Common myeloid progenitor, CD34-positive (primary cell): ENCODE data around the gene POP5.
"Not testable (repeated sequence)": the region's sequence is repeated elsewhere in the genome, so short reads cannot be mapped to it uniquely, and the experiment has no call there.

ENCODE experiments used
- CTCF ChIA-PET: fragments of 350-600 bp; sonication (Branson Sonifier 250); formaldehyde crosslinking; loops from one replicate; lab custom pipeline; 2021; ENCODE audit warnings: antibody characterized with exemption; lab: Charles Lee
- POLR2A ChIA-PET: fragments of 350-600 bp; sonication (Branson Sonifier 250); formaldehyde crosslinking; loops from one replicate; lab custom pipeline; 2021; ENCODE audit warnings: antibody characterized with exemption; lab: Charles Lee
- DNase-seq, 3 donors: peaks; one replicate each; pipeline versions ENCODE4 v3.0.0 to v3.0.0-alpha.2; 2013
- H3K27ac ChIP-seq, 2 experiments: 1 replicate in 1 of 2; 2 replicates in 1 of 2; pipeline ENCODE4 v1.7.0; 2013; ENCODE audit warnings: inconsistent platforms in 2 of 2, low read length in 2 of 2, mild to moderate bottlenecking in 2 of 2, low read depth in 1 of 2, moderate library complexity in 1 of 2; ENCODE audit not compliant: severe bottlenecking in 2 of 2, insufficient read depth in 1 of 2, poor library complexity in 1 of 2
- H3K27me3 ChIP-seq, 5 experiments: replicated peaks in 2 of 5; 1 replicate in 3 of 5; 2 replicates in 2 of 5; pipeline versions ENCODE4 v1.6.1 to v1.7.0; 2013; ENCODE audit warnings: low read length in 4 of 5, mild to moderate bottlenecking in 2 of 5, moderate library complexity in 2 of 5, inconsistent platforms in 1 of 5; ENCODE audit not compliant: insufficient read depth in 5 of 5, control insufficient read depth in 4 of 5
- H3K36me3 ChIP-seq, 4 experiments: 1 replicate in 2 of 4; 2 replicates in 2 of 4; pipeline versions ENCODE4 v1.6.1 to v1.7.0; 2013; ENCODE audit warnings: low read length in 3 of 4, control low read depth in 1 of 4, mild to moderate bottlenecking in 1 of 4; ENCODE audit not compliant: control insufficient read depth in 4 of 4, insufficient read depth in 4 of 4
- H3K4me1 ChIP-seq, 4 experiments: 1 replicate in 3 of 4; 2 replicates in 1 of 4; pipeline versions ENCODE4 v1.6.1 to v1.7.1; 2013; ENCODE audit warnings: low read length in 3 of 4, mild to moderate bottlenecking in 3 of 4, control low read depth in 1 of 4, inconsistent platforms in 1 of 4, moderate library complexity in 1 of 4; ENCODE audit not compliant: control insufficient read depth in 4 of 4, insufficient read depth in 4 of 4; ENCODE audit errors: control extremely low read depth in 1 of 4
- H3K4me3 ChIP-seq, 7 experiments: 1 replicate in 4 of 7; 2 replicates in 3 of 7; pipeline versions ENCODE4 v1.5.1 to v1.7.0; 2013; ENCODE audit warnings: mild to moderate bottlenecking in 7 of 7, low read length in 6 of 7, moderate library complexity in 6 of 7, inconsistent platforms in 2 of 7, low read depth in 2 of 7, control low read depth in 1 of 7; ENCODE audit not compliant: insufficient read depth in 4 of 7, control insufficient read depth in 1 of 7; ENCODE audit errors: extremely low read depth in 1 of 7
- H3K9me3 ChIP-seq, 5 experiments: 1 replicate in 4 of 5; 2 replicates in 1 of 5; pipeline versions ENCODE4 v1.6.1 to v1.7.1; 2013; ENCODE audit warnings: low read length in 4 of 5, mild to moderate bottlenecking in 2 of 5, inconsistent platforms in 1 of 5, low read depth in 1 of 5, moderate library complexity in 1 of 5; ENCODE audit not compliant: control insufficient read depth in 4 of 5, insufficient read depth in 2 of 5; ENCODE audit errors: control extremely low read depth in 1 of 5
- WGBS: methylation state at CpG from one replicate; pipeline ENCODE4 v1.1.5; 2013; ENCODE audit not compliant: insufficient coverage; 5-methylcytosine and 5-hydroxymethylcytosine counted together

Gene POP5

GRCh38 chr12:120532701-120533238 lies 48.4 kb downstream of the POP5 start:
- H3K27me3 ChIP-seq = no peaks in the 10 kb centered on the region
- POLR2A ChIA-PET = no interaction called here
- H3K36me3 ChIP-seq = peaks cover 0 to 8% (median 1%) of the 10 kb centered on the region in 4 experiments
- DNase-seq = no peak
- H3K27ac ChIP-seq = no peak overlapping the region
- WGBS = 78% methylated on average over 3 of the region's 4 CpGs
- H3K4me3 ChIP-seq = no peak overlapping the region
- CTCF ChIA-PET = no interaction called here
- no peaks in the 10 kb centered on the region for H3K9me3 ChIP-seq
- H3K4me1 ChIP-seq = peaks cover 19 to 41% (median 33%) of the 10 kb centered on the region in 4 experiments

GRCh38 chr12:120530418-120530761 lies 50.8 kb downstream of the POP5 start:
- CTCF ChIA-PET, POLR2A ChIA-PET, H3K9me3 ChIP-seq, DNase-seq, H3K27me3 ChIP-seq, H3K36me3 ChIP-seq, H3K27ac ChIP-seq: not testable (repeated sequence)
- Histone ChIP-seq H3K4me1 (peaks cover 2 to 17% (median 9%) of the 10 kb centered on the region in 4 experiments), H3K4me3 (peak overlapping the region in 3 of 7 experiments; percentile 94 to 100 (median 99))

GRCh38 chr12:120529641-120530417 lies 51.4 kb downstream of the POP5 start:
- Histone ChIP-seq H3K27me3 (no peaks in the 10 kb centered on the region), H3K4me3 (peak overlapping the region in 6 of 7 experiments; percentile 94 to 100 (median 99)), H3K36me3 (peaks cover 0 to 5% (median 1%) of the 10 kb centered on the region in 4 experiments), H3K9me3 (no peaks in the 10 kb centered on the region), H3K27ac (peak overlapping the region; percentile 87 to 96), H3K4me1 (peaks cover 0 to 15% (median 7%) of the 10 kb centered on the region in 4 experiments)
- CTCF ChIA-PET = interaction anchor here (1.7 kb wide), 1 partner anchor 9 kb away, joined by 11 read pairs; no protein-coding TSS in a partner anchor
- POLR2A ChIA-PET = interaction anchor here (0.6 kb wide), 1 partner anchor 239 kb away, joined by 3 read pairs; no protein-coding TSS in a partner anchor
- 34% methylated on average over 11 of the region's 19 CpGs for WGBS
- peak in 2 of 3 donors; percentile 36 to 49 for DNase-seq

GRCh38 chr12:120528861-120529525 lies 52.2 kb downstream of the POP5 start, which contains the start of gene COQ5:
Gene COQ5, minus strand, starts transcription at chr12:120529158. Its CDS starts 17 bp downstream, at chr12:120529141.
- ChIA-PET POLR2A (interaction anchor here (0.6 to 0.8 kb wide), 2 partner anchors 9 to 238 kb away, joined by 3 read pairs; no protein-coding TSS in a partner anchor), CTCF (interaction anchor here (1.7 kb wide), 1 partner anchor 10 kb away, joined by 11 read pairs; no protein-coding TSS in a partner anchor)
- WGBS = under 1% methylated on average over 37 of the region's 38 CpGs

More at GRCh38 chr12:120528861-120529525, 52.2 kb downstream of the POP5 start, which contains the start of gene COQ5:
- no peaks in the 10 kb centered on the region for H3K9me3 ChIP-seq
- peak within 1 kb of the TSS; percentile 94 to 100 (median 99) for H3K4me3 ChIP-seq
- no peaks in the 10 kb centered on the region for H3K27me3 ChIP-seq
- peak within 1 kb of the TSS; percentile 87 to 96 for H3K27ac ChIP-seq
- H3K4me1 ChIP-seq = peaks cover 0 to 15% (median 7%) of the 10 kb centered on the region in 4 experiments
- peaks cover 0 to 5% (median 1%) of the 10 kb centered on the region in 4 experiments for H3K36me3 ChIP-seq
- DNase-seq = peak; percentile 82 to 87 (median 83)
